HG03457 (cell line): Measurements from ENCODE around the gene SOBP.

ENCODE experiments used
- ATAC-seq: cut with Tn5 transposase; IDR thresholded peaks from one replicate; pipeline ENCODE4 v1.9.1; 2021; ENCODE audit warnings: moderate number of reproducible peaks; ENCODE audit not compliant: unreplicated experiment

Gene SOBP

DNA sequence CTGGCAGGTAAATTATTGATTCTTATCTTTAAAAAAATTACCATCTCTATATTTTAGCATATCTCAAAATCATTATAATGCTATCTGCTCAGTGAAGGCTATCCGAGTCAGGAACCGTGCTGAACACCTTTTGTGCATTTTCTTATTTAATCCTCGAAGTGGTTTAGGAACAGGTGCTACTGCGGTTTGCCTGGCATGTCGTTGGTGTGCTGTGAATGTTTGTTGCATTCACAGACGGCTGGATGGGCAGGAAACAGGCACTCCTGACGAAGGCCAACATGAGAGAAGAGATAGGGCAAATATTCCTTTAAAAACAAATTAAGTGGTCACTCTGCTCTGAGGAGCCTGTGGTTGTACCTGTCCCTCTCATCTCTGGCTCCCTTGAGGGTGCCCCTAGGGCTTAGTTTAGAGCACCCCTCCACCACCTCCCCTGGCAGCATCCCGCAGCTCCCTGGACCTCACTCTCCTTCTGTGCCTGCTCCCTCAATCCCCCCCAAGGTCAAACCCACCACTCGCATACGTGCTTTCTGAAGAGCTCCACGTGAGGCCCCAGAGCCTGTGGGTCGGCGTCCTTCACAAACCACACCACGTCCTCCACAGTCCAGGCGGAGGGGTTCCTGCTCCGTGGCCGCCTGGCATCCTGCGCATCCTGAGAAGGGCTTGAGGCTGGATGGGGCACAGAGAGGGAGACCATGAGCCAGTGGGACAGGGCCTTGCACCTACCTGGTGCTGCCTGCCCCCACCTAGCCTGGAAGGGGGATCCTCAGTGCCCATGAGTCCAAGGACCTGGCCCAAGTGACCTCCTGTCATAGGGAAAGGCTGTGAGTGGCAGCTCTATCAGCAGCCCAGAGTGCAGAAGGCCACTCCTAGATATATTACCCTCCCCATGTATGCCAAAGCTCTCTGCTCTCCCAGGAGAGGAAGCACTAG lies 217.7 kb downstream of the SOBP start:
- ATAC-seq, result no peak

DNA sequence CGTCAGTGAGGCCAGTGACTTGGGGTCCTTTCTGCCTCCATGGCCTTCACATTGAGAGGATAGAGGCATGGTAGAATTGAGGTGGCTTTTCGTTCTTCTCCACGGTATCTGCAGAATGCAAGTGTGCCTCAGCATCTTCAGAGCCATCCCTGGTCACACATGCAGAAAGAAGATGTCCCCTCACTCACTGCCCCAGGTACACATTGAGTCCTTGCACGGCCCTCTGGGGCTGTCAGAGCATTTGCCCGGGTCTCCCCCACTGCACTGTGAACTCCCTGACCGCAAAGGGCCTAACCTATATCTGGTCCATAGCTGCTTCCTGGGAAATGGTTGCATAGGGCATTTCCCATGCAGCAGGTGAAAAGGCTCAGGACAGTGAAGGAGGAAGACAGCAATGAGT lies 218.5 kb downstream of the SOBP start:
- no peak for ATAC-seq

DNA sequence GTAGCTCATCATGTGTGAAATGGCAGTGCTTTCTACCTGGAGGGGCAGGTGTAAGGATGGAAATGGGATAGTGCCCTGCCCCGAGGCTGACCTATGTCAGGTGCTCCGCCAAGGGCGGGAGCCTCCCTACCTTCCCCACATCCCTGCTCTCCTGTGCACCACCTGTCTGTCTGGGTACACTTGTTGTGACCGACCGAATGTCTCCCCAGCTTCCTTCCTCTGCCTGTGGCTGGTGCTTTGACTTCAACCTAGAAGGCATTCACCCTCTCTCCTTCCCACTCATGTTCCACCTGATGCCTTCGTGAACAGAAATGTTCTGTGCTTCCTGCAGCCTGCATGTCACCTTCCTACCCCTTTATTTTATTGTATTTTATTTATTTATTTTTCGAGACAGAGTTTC lies 219.4 kb downstream of the SOBP start:
- no peak for ATAC-seq
